Activated CD4-positive, alpha-beta T cell treated with anti-CD3 and anti-CD28 coated beads for 36 hours (primary cell): ENCODE data around the gene NLRP1. TPM values are rescaled to one million over a fixed set of nuclear protein-coding genes. Genes with fewer than 3 reads are reported as not detected.

Experiments used
- ATAC-seq: fragments of 200-7000 bp; cut with Tn5 transposase; one replicate; pipeline ENCODE4 v1.10.0; 2021; ENCODE audit warnings: mild to moderate bottlenecking, moderate library complexity
- CTCF ChIA-PET: fragments of 350-600 bp; sonication (Branson Sonifier 250); formaldehyde crosslinking; loops from one replicate; lab custom pipeline; 2021; ENCODE audit warnings: antibody characterized with exemption; lab: Charles Lee
- POLR2A ChIA-PET: fragments of 350-600 bp; sonication (Branson Sonifier 250); formaldehyde crosslinking; loops from one replicate; lab custom pipeline; 2021; ENCODE audit warnings: antibody characterized with exemption, inconsistent platforms; lab: Charles Lee
- DNase-seq: peaks from one replicate; pipeline ENCODE4 v3.0.0-alpha.2; 2020
- H3K27ac Mint-ChIP-seq: one replicate; pipeline ENCODE4 v1.8.0; 2021; ENCODE audit warnings: mixed read lengths
- H3K27me3 Mint-ChIP-seq: one replicate; pipeline ENCODE4 v1.8.0; 2021; ENCODE audit warnings: mixed read lengths
- H3K36me3 Mint-ChIP-seq: one replicate; pipeline ENCODE4 v1.8.0; 2021; ENCODE audit warnings: low read depth, mixed read lengths
- H3K4me1 Mint-ChIP-seq: one replicate; pipeline ENCODE4 v1.8.0; 2021; ENCODE audit warnings: mixed read lengths
- H3K4me3 Mint-ChIP-seq: one replicate; pipeline ENCODE4 v1.8.0; 2021; ENCODE audit warnings: mild to moderate bottlenecking, moderate library complexity, mixed read lengths
- H3K9me3 Mint-ChIP-seq: one replicate; pipeline ENCODE4 v1.8.0; 2021; ENCODE audit warnings: low read depth, mixed read lengths
- intact Hi-C, 2 experiments: fragments of 100-400 bp; cut with DNase I in 1 of 2; cut with micrococcal nuclease in 1 of 2; formaldehyde crosslinking; loops; one replicate each; pipeline versions ENCODE4 v1.14.2 to v1.15.1; 2022 to 2024; cut with DNase I, micrococcal nuclease
- total RNA-seq, 2 experiments: library from RNA; stranded (reverse); gene quantifications; one replicate each; pipeline ENCODE4 v1.2.3, GENCODE V29; 2021

Gene NLRP1
- total RNA-seq, 2 experiments from 2014 or later: 31.2 to 34.0 TPM

DNA sequence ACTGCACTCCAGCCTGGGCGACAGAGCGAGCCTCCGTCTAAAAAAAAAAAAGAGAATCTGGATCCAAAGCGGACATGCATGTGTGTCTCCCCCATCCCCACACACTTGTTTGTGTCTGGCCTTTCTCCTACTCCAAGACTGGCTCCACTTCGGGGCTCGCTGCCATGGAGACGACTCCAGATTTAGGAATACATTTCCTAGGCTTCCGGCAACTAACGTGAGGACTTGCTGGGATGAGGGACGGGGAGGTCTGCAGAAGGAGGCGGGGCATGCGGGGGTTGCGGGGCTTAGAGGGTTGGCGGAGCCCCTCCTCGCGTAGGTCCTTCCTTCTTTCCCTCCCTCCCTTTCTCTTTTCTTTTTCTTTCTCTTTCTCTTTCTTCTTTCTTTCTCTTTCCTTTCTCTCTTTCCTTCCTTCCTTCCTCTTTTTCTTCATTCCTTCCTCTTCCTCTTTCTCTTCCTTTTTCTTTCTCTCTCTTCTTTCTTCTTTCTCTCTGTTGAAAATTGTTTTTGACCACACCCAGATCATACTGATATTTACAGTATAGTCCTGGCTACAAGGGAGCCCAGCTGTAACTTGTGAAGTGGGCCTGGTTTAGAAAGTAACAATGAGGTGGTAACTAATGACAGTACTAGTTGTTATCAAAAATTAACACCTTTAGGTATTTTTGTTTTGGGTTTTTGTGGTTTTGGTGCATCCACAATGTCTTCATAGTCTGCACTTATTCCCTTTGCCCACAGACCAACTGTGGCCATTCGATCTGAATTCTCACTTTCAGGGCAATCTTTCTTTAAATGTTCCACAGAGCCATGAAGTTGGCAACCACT is 72.7 kb downstream of the NLRP1 start:
- ATAC-seq (no peak), DNase-seq (no peak)
- intact Hi-C loops: no loop called here
- peaks cover 23% of the 10 kb centered on the region for H3K36me3 Mint-ChIP-seq
- ChIA-PET CTCF (interaction anchor here (0.7 kb wide), 1 partner anchor 11 kb away, joined by 3 read pairs; no protein-coding TSS in a partner anchor), POLR2A (no interaction called here)
- H3K27me3 Mint-ChIP-seq: no peaks in the 10 kb centered on the region
- H3K4me1 Mint-ChIP-seq: peaks cover 24% of the 10 kb centered on the region
- H3K4me3 Mint-ChIP-seq: no peak overlapping the region
- H3K27ac Mint-ChIP-seq: no peak overlapping the region
- H3K9me3 Mint-ChIP-seq: peaks cover 2% of the 10 kb centered on the region

DNA sequence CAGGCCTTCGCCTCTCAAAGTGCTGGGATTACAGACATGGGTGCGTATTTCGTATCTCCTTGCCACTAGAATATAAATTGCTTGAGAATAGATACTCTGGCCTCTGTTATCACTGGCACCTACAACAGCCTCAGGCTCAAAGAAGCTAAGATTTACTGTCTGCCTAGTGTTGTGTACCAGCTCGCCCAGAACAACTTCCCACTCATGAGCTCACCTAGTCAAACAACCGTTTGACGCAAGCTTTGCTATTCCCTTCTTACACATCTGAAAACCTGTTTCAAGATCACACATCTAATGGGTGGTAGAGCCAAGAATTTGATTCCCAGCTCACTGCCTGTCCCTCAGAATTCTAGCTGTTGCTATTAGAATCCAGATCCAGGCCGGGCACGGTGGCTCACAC is 73.5 kb downstream of the NLRP1 start:
- DNase-seq: no peak
- peaks cover 18% of the 10 kb centered on the region for H3K36me3 Mint-ChIP-seq
- H3K4me1 Mint-ChIP-seq: peaks cover 24% of the 10 kb centered on the region
- ATAC-seq: no peak
- no peak overlapping the region for H3K27ac Mint-ChIP-seq
- intact Hi-C loops: no loop called here
- no peaks in the 10 kb centered on the region for H3K27me3 Mint-ChIP-seq
- CTCF ChIA-PET: interaction anchor here (0.7 kb wide), 1 partner anchor 10 kb away, joined by 3 read pairs; no protein-coding TSS in a partner anchor
- peaks cover 2% of the 10 kb centered on the region for H3K9me3 Mint-ChIP-seq
- POLR2A ChIA-PET: no interaction called here
- no peak overlapping the region for H3K4me3 Mint-ChIP-seq

DNA sequence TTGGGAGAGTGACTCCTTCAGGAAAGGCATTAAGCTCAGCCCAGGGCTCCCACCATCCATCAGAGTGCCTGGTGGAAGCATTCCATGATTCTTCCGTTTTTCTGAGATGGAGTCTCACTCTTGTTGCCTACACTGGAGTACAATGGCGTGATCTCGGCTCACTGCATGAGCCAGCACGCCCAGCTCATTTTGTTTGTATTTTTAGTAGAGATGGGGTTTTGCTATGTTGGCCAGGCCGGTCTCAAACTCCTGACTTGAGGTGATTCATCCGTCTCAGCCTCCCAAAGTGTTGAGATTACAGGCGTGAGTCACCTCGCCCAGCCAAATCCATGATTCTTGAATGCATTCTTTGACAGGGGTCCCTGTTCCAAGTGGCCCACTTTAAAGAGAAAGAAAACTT is 74.8 kb downstream of the NLRP1 start:
- ATAC-seq (no peak), DNase-seq (no peak)
- intact Hi-C loops: no loop called here
- Mint-ChIP-seq H3K27ac (no peak overlapping the region), H3K36me3 (peaks cover 10% of the 10 kb centered on the region), H3K27me3 (no peaks in the 10 kb centered on the region), H3K4me1 (peaks cover 18% of the 10 kb centered on the region), H3K4me3 (no peak overlapping the region), H3K9me3 (peaks cover 2% of the 10 kb centered on the region)
- POLR2A ChIA-PET: no interaction called here
- CTCF ChIA-PET: no interaction called here

DNA sequence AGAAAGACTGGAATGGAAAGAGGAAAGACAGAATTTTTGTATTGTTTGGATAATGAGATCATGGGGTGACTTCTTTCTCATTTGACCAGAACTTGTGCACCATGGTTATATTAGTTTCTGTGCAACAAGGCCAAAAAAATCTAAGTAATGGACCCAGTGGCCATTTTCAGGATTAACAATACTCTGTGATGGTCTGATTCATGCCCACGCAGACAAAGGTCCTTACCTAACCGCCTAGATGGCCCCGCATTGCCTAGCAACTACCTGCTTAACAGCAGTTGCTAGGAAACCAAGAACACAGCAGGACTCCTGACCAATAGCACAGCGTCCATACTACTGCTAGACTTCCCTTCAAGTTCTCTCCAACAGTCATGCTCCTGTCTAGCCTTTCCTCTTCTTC is 75.5 kb downstream of the NLRP1 start:
- peaks cover 13% of the 10 kb centered on the region for H3K4me1 Mint-ChIP-seq
- intact Hi-C loops: no loop called here
- ATAC-seq: no peak
- no peak for DNase-seq
- no peaks in the 10 kb centered on the region for H3K9me3 Mint-ChIP-seq
- peaks cover 6% of the 10 kb centered on the region for H3K36me3 Mint-ChIP-seq
- H3K4me3 Mint-ChIP-seq: no peak overlapping the region
- ChIA-PET CTCF (interaction anchor here (0.9 kb wide), 1 partner anchor 34 kb away, joined by 3 read pairs; no protein-coding TSS in a partner anchor), POLR2A (no interaction called here)
- no peak overlapping the region for H3K27ac Mint-ChIP-seq
- no peaks in the 10 kb centered on the region for H3K27me3 Mint-ChIP-seq

DNA sequence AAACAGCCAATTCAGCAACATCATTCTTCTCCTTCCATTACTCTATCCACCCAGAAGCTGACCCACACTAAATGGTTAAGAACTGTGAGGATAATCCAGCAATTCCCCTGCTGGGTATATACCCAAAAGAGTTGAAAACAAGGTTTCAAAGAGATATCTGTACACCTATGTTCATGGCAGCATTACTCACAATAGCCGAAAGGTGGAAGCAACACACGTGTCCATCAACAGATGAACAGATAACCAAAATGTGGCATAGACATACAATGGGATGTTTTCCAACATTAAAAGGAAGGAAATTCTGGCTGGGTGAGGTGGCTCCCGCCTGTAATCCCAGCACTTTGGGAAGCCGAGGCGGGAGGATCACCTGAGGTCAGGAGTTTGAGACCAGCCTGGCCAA is 78.0 kb downstream of the NLRP1 start:
- no peak overlapping the region for H3K27ac Mint-ChIP-seq
- ChIA-PET CTCF (interaction anchor here (0.8 to 1.0 kb wide), 3 partner anchors 24 to 918 kb away, joined by 3 to 4 read pairs (median 3); no protein-coding TSS in a partner anchor), POLR2A (no interaction called here)
- no peaks in the 10 kb centered on the region for H3K27me3 Mint-ChIP-seq
- no peaks in the 10 kb centered on the region for H3K4me1 Mint-ChIP-seq
- no peak for ATAC-seq
- no peak overlapping the region for H3K4me3 Mint-ChIP-seq
- peaks cover 5% of the 10 kb centered on the region for H3K36me3 Mint-ChIP-seq
- DNase-seq: no peak
- no peaks in the 10 kb centered on the region for H3K9me3 Mint-ChIP-seq
- intact Hi-C loops: no loop called here

DNA sequence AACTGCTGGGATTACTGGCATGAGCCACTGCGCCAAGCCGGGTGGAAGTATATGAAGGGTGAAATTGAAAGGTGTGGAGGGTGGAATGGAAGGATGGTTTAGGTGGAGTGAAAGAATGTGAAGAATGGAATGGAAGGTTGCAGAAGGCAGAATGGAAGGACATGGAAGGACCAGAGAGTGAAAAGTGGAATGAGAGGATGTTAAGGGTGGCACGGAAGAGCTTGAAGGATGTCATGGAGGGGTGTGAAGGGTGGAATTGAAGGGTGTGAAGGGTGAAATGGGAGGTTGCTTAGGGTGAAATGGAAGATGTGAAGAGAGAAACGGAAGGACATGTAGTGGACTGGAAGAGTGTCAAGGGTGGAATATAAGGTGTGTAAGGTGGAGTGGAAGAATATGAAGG is 81.8 kb downstream of the NLRP1 start:
- CTCF ChIA-PET: no interaction called here
- Mint-ChIP-seq H3K27ac (no peak overlapping the region), H3K9me3 (no peaks in the 10 kb centered on the region), H3K36me3 (peaks cover 8% of the 10 kb centered on the region), H3K27me3 (no peaks in the 10 kb centered on the region), H3K4me1 (peaks cover 3% of the 10 kb centered on the region), H3K4me3 (no peak overlapping the region)
- DNase-seq (no peak), ATAC-seq (no peak)
- POLR2A ChIA-PET: no interaction called here
- intact Hi-C loops: no loop called here

DNA sequence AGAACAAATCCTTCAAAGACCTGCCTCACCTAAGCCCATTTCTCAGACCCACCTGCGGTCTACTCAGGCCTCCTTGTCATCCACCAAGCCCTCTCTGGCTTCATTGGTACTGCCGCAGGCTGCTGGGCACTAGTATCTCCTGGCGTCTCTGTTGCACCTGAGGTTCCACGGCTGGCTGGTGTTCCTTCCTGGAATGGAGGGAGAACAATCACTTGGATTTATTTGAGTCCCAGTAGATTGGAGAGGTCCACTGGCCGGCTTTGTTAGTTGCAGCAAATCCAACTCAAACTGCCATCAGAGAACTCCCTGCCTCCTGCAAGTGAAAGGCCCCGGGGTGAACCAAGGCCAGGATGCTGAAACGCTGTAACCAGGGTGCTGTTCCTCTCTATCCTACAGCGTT is 82.6 kb downstream of the NLRP1 start:
- peak overlapping the region; percentile 79 for H3K4me3 Mint-ChIP-seq
- ChIA-PET POLR2A (interaction anchor here (0.6 to 1.4 kb wide), 2 partner anchors 15 to 25 kb away, joined by 3 to 6 read pairs; partner anchors contain the start of genes DERL2 and MIS12), CTCF (no interaction called here)
- H3K27me3 Mint-ChIP-seq: no peaks in the 10 kb centered on the region
- DNase-seq: no peak
- ATAC-seq: no peak
- no peaks in the 10 kb centered on the region for H3K9me3 Mint-ChIP-seq
- H3K4me1 Mint-ChIP-seq: peaks cover 3% of the 10 kb centered on the region
- H3K36me3 Mint-ChIP-seq: peaks cover 8% of the 10 kb centered on the region
- no peak overlapping the region for H3K27ac Mint-ChIP-seq
- intact Hi-C loops: loop anchor here (1.0 kb wide), 1 partner anchor 15 kb away; the partner anchor contains the start of genes DERL2 (in 2 of the 2) and MIS12 (in 2 of the 2)

DNA sequence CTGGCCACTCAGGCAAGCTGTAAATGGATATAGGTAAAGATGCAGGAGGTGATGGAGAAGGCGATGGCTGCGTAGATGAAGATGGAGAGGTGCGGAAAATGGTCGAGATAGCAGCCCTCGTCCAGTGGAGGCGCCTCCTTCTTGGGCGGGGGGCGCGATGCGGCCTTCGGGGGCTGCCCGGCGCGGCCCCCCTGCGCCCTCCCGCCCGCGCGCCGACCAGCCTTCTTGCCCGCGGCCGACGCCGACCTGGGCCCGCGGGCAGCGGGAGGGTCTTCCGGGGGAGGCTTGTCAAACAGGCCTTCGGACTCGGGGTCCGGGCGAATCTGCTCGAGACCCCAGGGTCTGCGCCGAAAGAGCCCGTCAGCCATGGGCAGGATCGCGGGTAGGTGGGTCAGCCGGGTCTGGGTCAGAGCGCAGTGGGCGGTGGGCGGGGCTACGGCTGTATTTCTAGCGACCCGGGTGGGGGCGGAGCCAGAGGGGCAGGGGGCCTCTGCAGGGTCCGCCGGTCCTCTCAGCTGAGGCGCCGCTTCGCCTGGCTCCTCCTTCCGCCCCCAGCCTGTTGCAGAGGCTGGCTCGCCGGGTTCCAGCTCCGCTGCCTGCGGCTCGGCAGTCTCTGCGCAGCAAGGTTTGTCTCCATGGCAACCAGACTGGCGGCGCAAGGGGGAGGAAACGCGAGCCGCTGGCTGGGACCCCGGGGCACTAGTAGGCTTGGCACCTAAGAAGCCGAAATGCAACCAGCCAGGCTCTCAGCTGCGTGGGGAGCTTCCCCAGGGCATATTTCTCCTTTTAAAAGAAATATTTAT is 83.5 kb downstream of the NLRP1 start:
- peak overlapping the region; percentile 79 for H3K4me3 Mint-ChIP-seq
- peaks cover 8% of the 10 kb centered on the region for H3K36me3 Mint-ChIP-seq
- CTCF ChIA-PET: interaction anchor here (0.7 to 1.2 kb wide), 3 partner anchors 10 to 15 kb away, joined by 3 to 5 read pairs (median 3); partner anchors contain the start of genes DERL2 and MIS12
- H3K4me1 Mint-ChIP-seq: peaks cover 3% of the 10 kb centered on the region
- H3K9me3 Mint-ChIP-seq: no peaks in the 10 kb centered on the region
- H3K27me3 Mint-ChIP-seq: no peaks in the 10 kb centered on the region
- intact Hi-C loops: loop anchor here (1.0 kb wide), 1 partner anchor 14 kb away; the partner anchor contains the start of genes DERL2 (in 2 of the 2) and MIS12 (in 2 of the 2)
- POLR2A ChIA-PET: interaction anchor here (0.6 to 1.5 kb wide), 3 partner anchors 14 to 23 kb away, joined by 3 to 6 read pairs (median 6); partner anchors contain the start of genes DERL2 and MIS12
- peak; percentile 98 for ATAC-seq
- peak overlapping the region; percentile 72 for H3K27ac Mint-ChIP-seq
- peak; percentile 87 for DNase-seq

DNA sequence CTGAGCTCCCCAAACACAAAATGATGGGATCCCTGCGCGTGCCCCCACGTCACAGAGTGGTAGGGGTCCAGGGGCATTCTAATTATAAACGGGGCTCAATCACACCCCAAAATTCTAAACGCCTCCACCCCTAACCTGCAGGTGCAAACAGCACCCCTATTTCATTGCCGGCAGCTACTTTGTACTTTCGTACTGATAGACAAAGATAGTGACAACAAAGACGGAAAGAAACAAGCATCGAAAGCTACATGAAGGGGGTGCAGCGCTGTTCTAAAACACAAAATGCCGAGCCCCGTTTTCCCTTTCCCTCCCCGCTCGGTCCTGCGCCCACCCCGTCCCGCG is 84.1 kb downstream of the NLRP1 start:
- Mint-ChIP-seq H3K36me3 (peaks cover 8% of the 10 kb centered on the region), H3K4me1 (peaks cover 3% of the 10 kb centered on the region), H3K27ac (peak overlapping the region; percentile 72), H3K27me3 (no peaks in the 10 kb centered on the region), H3K9me3 (no peaks in the 10 kb centered on the region), H3K4me3 (peak overlapping the region; percentile 79)
- ChIA-PET POLR2A (interaction anchor here (1.5 kb wide), 1 partner anchor 14 kb away, joined by 6 read pairs; the partner anchor contains the start of genes DERL2 and MIS12), CTCF (interaction anchor here (0.7 to 1.2 kb wide), 4 partner anchors 11 to 14 kb away, joined by 3 to 5 read pairs (median 3); partner anchors contain the start of genes DERL2 and MIS12)
- ATAC-seq (peak; percentile 7), DNase-seq (no peak)
- intact Hi-C loops: no loop called here

DNA sequence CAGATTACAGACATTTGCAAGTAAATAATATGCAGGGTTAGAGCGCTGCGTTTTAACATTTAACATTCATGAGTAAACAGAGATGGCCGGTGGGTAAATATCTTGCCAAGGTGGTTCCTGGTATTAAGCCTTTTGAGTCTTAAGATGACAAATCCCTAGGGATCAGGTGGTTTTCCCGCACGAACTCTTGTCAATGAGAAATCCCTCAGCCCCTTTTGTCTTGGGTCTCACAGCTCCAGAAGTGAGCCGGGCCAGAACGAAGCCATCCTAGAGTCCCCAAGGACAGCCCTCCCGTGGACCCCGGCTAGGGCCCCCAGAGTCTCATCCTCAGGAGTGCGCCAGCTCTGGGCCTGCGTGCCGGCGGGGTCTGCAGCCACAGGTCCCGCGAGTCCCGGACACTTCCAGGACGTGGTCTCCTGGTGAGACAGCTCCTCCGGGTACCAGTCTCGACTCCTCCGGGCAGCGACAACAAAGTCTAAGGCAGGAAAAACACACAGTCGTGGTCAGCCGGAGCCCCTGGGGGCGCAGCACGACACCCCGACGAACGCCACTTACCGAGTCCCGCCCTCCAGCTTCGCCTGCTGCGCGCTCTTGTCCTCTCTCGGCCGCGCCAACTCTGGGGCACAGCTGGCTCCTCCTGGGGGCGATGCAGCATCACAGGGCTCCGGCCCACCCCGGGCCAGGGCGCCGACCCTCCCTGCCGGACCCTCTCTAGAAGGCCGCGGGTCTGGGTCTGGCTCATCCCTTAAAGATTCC is 84.7 kb downstream of the NLRP1 start:
- ATAC-seq: no peak
- CTCF ChIA-PET: interaction anchor here (0.8 to 1.2 kb wide), 3 partner anchors 11 to 14 kb away, joined by 3 to 5 read pairs (median 3); partner anchors contain the start of genes DERL2 and MIS12
- POLR2A ChIA-PET: interaction anchor here (1.0 to 1.5 kb wide), 2 partner anchors 11 to 13 kb away, joined by 6 to 8 read pairs; partner anchors contain the start of genes DERL2 and MIS12

More for the DNA sequence above, 84.7 kb downstream of the NLRP1 start:
- DNase-seq: no peak
- H3K4me3 Mint-ChIP-seq: peak overlapping the region; percentile 79
- no peaks in the 10 kb centered on the region for H3K27me3 Mint-ChIP-seq
- intact Hi-C loops: no loop called here
- H3K27ac Mint-ChIP-seq: no peak overlapping the region
- no peaks in the 10 kb centered on the region for H3K9me3 Mint-ChIP-seq
- peaks cover 8% of the 10 kb centered on the region for H3K36me3 Mint-ChIP-seq
- H3K4me1 Mint-ChIP-seq: peaks cover 3% of the 10 kb centered on the region
